ENCODE data around the gene SORBS2. TPM values are rescaled to one million over a fixed set of nuclear protein-coding genes. Genes with fewer than 3 reads are reported as not detected.

Gene SORBS2
- total RNA-seq, 1 experiment from 2014 or later, result 0.34 TPM

DNA sequence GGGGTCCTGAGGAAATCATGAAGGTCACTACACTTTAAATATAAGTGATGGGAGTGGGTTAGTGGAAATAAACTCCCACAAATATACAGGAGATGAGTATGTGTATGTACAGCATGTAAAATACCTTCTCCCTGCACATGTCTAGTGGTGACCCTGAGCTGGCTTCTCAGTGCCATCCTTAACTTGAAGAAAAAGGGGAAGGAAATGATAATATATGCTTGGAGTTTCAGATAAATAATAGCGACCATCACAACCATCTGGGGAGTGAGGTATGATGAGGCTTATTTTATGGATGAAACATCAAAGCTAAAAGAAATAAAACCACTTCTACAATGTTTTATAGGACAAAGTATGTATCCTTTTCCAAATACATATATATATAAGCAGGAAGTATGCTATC is 41.0 kb upstream of the SORBS2 start:
- Histone ChIP-seq H3K9ac (ENCODE audit: low read length) (no peak overlapping the region), H4K20me1 (ENCODE audit: insufficient read depth) (no peaks in the 10 kb centered on the region), H3K27me3 (ENCODE audit: insufficient read depth, low read length) (no peaks in the 10 kb centered on the region), H3K4me3 (replicated peaks in 1 of 2; ENCODE audit: low read depth in 1 of 2, low read length in 2 of 2) (no peak overlapping the region), H3K4me1 (ENCODE audit: control insufficient read depth in 1 of 2, insufficient read depth in 2 of 2, low read length in 2 of 2) (peaks cover 0 to 2% of the 10 kb centered on the region in 2 experiments; a peak in 1 of 4 replicates), H3K9me2 (ENCODE audit: insufficient read depth) (0 out of 2 replicates have a peak, but pooled peaks cover 2% of the 10 kb centered on the region), H2AFZ (ENCODE audit: low read depth, low read length, poor library complexity, severe bottlenecking) (no peak overlapping the region), H3K4me2 (ENCODE audit: low read length) (no peak overlapping the region), H3K9me3 (ENCODE audit: control insufficient read depth in 1 of 2, insufficient read depth in 1 of 2, low read depth in 1 of 2, low read length in 2 of 2) (no peaks in the 10 kb centered on the region), H3K79me2 (ENCODE audit: insufficient read depth, low read length) (no peaks in the 10 kb centered on the region), H3K27ac (ENCODE audit: low read depth, low read length) (no peak overlapping the region), H3K36me3 (ENCODE audit: control insufficient read depth in 1 of 2, insufficient read depth in 2 of 2, low read length in 2 of 2) (no peaks in the 10 kb centered on the region)
- ATAC-seq (no peak), DNase-seq (ENCODE audit: low read depth, low spot score) (no peak)
- RAD21 ChIA-PET (ENCODE audit: low non-redundant PET in 1 of 2, low total read pairs in 2 of 2, uncharacterized antibody in 2 of 2, unreplicated experiment in 2 of 2), result no interaction called here
- POLR2A ChIA-PET, result no interaction called here
- CTCF ChIA-PET, result no interaction called here
- intact Hi-C loops (cut with micrococcal nuclease), result no loop called here
- TF ChIP-seq SP1 (IDR thresholded peaks at IDR 0.05; ENCODE audit: low read depth), result no peak
- TF ChIP-seq SIN3A (IDR thresholded peaks at IDR 0.05; ENCODE audit: low read depth), result no peak
- TF ChIP-seq CTCF (IDR thresholded peaks at IDR 0.05 in 2 of 3, conservative IDR thresholded peaks at IDR 0.05 in 1 of 3; ENCODE audit: borderline replicate concordance in 1 of 3, insufficient read depth in 1 of 3, low read depth in 2 of 3, low read length in 2 of 3), result no peak
- TF ChIP-seq MAX (IDR thresholded peaks at IDR 0.05), result no peak
- no peak for TF ChIP-seq SRF (IDR thresholded peaks at IDR 0.05; ENCODE audit: low read depth)
- no peak for TF ChIP-seq ELF1 (IDR thresholded peaks at IDR 0.05; ENCODE audit: borderline replicate concordance, low read depth)
- TF ChIP-seq, protein P1, sequence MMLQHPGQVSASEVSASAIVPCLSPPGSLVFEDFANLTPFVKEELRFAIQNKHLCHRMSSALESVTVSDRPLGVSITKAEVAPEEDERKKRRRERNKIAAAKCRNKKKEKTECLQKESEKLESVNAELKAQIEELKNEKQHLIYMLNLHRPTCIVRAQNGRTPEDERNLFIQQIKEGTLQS (IDR thresholded peaks at IDR 0.05), result no peak
- no peak for TF ChIP-seq JUND (IDR thresholded peaks at IDR 0.05)
- no TSS peak for BruUV-seq (replicated peaks)
